HL-60 (cell line): Measurements from ENCODE around the gene PPP2R5E.

Source experiments
- DNase-seq, 2 experiments: peaks; one replicate each; pipeline ENCODE4 v3.0.0-alpha.2; 2010 to 2020; ENCODE audit warnings: low read depth in 1 of 2, low spot score in 1 of 2
- H3K27ac ChIP-seq: fragments of 250-450 bp; sonication (Bioruptor Pico); replicated peaks from 2 replicates; pipeline ENCODE4 v1.5.1; 2020; ENCODE audit warnings: mild to moderate bottlenecking, moderate library complexity
- H3K27me3 ChIP-seq: fragments of 250-450 bp; sonication (Bioruptor Pico); 2 replicates; pipeline ENCODE4 v1.5.1; 2021; ENCODE audit warnings: mild to moderate bottlenecking, moderate library complexity; ENCODE audit not compliant: insufficient read depth, poor library complexity, severe bottlenecking
- H3K4me3 ChIP-seq: replicated peaks from 2 replicates; pipeline ENCODE4 v1.5.1; 2011; ENCODE audit warnings: mild to moderate bottlenecking, control low read depth, low read length; ENCODE audit not compliant: insufficient read depth
- GABPA ChIP-seq: IDR thresholded peaks from 2 replicates; pipeline ENCODE4 v1.6.1; 2012; ENCODE audit warnings: low read depth
- POLR2AphosphoS5 ChIP-seq: IDR thresholded peaks from 2 replicates; pipeline ENCODE4 v1.6.1; 2012; ENCODE audit warnings: low read depth
- SPI1 ChIP-seq: IDR thresholded peaks from 2 replicates; pipeline ENCODE4 v1.6.1; 2012; ENCODE audit warnings: low read depth, mild to moderate bottlenecking, borderline replicate concordance
- TF ChIP-seq, protein P1 (sequence below): IDR thresholded peaks from 2 replicates; pipeline ENCODE4 v1.6.1; 2012; ENCODE audit warnings: low read depth; ENCODE audit not compliant: insufficient replicate concordance
- TF ChIP-seq, protein P2 (sequence below): IDR thresholded peaks from one replicate; pipeline ENCODE4 v1.5.1; 2011; ENCODE audit warnings: low read length, control low read depth, inconsistent platforms; ENCODE audit not compliant: insufficient read depth

Gene PPP2R5E

GRCh38 chr14:63345826-63346225, 197.4 kb downstream of the PPP2R5E start:
- TF ChIP-seq, protein P1, sequence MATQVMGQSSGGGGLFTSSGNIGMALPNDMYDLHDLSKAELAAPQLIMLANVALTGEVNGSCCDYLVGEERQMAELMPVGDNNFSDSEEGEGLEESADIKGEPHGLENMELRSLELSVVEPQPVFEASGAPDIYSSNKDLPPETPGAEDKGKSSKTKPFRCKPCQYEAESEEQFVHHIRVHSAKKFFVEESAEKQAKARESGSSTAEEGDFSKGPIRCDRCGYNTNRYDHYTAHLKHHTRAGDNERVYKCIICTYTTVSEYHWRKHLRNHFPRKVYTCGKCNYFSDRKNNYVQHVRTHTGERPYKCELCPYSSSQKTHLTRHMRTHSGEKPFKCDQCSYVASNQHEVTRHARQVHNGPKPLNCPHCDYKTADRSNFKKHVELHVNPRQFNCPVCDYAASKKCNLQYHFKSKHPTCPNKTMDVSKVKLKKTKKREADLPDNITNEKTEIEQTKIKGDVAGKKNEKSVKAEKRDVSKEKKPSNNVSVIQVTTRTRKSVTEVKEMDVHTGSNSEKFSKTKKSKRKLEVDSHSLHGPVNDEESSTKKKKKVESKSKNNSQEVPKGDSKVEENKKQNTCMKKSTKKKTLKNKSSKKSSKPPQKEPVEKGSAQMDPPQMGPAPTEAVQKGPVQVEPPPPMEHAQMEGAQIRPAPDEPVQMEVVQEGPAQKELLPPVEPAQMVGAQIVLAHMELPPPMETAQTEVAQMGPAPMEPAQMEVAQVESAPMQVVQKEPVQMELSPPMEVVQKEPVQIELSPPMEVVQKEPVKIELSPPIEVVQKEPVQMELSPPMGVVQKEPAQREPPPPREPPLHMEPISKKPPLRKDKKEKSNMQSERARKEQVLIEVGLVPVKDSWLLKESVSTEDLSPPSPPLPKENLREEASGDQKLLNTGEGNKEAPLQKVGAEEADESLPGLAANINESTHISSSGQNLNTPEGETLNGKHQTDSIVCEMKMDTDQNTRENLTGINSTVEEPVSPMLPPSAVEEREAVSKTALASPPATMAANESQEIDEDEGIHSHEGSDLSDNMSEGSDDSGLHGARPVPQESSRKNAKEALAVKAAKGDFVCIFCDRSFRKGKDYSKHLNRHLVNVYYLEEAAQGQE, result no peak
- TF ChIP-seq, protein P2, sequence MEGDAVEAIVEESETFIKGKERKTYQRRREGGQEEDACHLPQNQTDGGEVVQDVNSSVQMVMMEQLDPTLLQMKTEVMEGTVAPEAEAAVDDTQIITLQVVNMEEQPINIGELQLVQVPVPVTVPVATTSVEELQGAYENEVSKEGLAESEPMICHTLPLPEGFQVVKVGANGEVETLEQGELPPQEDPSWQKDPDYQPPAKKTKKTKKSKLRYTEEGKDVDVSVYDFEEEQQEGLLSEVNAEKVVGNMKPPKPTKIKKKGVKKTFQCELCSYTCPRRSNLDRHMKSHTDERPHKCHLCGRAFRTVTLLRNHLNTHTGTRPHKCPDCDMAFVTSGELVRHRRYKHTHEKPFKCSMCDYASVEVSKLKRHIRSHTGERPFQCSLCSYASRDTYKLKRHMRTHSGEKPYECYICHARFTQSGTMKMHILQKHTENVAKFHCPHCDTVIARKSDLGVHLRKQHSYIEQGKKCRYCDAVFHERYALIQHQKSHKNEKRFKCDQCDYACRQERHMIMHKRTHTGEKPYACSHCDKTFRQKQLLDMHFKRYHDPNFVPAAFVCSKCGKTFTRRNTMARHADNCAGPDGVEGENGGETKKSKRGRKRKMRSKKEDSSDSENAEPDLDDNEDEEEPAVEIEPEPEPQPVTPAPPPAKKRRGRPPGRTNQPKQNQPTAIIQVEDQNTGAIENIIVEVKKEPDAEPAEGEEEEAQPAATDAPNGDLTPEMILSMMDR, result no peak
- TF ChIP-seq POLR2AphosphoS5, result no peak
- Histone ChIP-seq H3K27ac (no peak overlapping the region), H3K4me3 (no peak overlapping the region), H3K27me3 (peaks cover 3% of the 10 kb centered on the region)
- DNase-seq, result no peak

GRCh38 chr14:63344336-63344735, 198.8 kb downstream of the PPP2R5E start:
- Histone ChIP-seq H3K27ac (no peak overlapping the region), H3K27me3 (peaks cover 3% of the 10 kb centered on the region), H3K4me3 (no peak overlapping the region)
- DNase-seq, result no peak
- TF ChIP-seq, protein P2, result no peak
- TF ChIP-seq SPI1 (no peak), GABPA (no peak), POLR2AphosphoS5 (no peak)
- TF ChIP-seq, protein P1, result no peak

DNA sequence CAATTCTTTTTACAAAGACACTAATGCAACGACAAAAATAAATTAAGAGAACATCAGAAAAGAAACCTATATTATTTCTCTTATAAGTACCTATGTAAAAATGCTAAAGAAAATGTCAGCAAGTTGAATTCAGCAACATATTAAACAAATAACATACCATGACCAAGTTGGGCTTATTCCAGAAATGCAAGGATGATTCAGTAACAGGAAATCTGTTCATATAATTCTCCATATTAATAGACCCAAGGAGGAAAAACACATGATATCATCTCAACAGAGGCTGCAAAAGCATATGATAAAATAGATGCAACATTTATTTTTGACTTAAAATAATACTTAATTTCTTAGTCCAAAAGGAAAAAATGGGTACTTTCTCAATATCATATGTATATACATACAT, 199.3 kb downstream of the PPP2R5E start:
- no peak for TF ChIP-seq POLR2AphosphoS5
- Histone ChIP-seq H3K27ac (no peak overlapping the region), H3K27me3 (peaks cover 3% of the 10 kb centered on the region), H3K4me3 (no peak overlapping the region)
- DNase-seq, result no peak

- no peak overlapping the region for H3K27ac ChIP-seq
- peaks cover 3% of the 10 kb centered on the region for H3K27me3 ChIP-seq
- TF ChIP-seq SPI1, result no peak
- TF ChIP-seq POLR2AphosphoS5, result no peak
- TF ChIP-seq GABPA, result no peak
- DNase-seq, result no peak
- no peak overlapping the region for H3K4me3 ChIP-seq
Measured at GRCh38 chr14:63342371-63342770, 200.8 kb downstream of the PPP2R5E start.

DNA sequence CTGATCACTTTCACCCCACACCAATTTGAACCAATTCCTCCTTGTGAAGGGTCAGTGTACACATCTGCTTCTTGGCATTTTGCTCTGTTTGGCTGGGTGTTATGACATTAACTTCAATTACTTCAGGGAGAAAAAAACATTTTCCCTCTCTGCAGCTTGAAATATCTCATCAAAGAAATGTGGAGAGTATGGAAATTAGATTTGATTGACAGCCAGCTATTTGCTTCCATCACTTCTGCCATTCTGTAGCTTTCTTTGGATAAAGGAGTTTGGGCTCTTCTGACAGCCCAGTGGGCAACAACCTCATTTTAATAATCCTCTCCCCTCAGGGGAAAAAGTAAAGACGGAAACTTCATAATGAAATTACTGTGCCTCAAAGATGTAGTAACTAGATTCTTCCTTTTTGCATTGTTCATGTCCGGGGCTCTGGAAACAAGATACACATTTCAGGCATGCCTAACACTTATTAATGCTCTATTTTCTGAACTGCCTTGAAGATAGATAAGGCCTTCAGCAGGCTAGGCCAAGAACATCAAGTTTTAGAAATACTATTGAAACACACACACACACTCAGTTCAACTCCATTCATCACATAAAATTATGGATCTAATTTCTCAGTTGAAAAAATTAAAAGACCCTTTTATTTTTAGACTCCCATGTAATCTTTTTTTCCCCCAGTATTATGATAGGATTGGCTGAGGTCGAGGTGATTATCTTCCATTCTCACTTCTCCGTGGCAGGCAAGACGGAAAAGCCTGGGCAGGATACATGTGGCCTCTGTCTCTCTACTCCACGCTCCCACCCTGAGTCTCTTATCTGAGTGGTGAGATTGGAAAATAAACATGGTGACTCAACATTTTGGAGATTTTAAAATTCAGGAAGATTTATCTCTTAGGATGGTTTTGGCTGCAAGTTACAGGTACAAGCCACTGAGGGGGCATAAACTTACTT, 214.1 kb downstream of the PPP2R5E start:
- Histone ChIP-seq H3K4me3 (no peak overlapping the region), H3K27ac (no peak overlapping the region), H3K27me3 (no peaks in the 10 kb centered on the region)
- TF ChIP-seq SPI1 (no peak), GABPA (no peak), POLR2AphosphoS5 (no peak)
- TF ChIP-seq, protein P1, result no peak
- TF ChIP-seq, protein P2, result no peak
- DNase-seq, result no peak
